HepG2 (cell line): ENCODE measurements around the gene DPP7. TPM values are rescaled to one million over a fixed set of nuclear protein-coding genes. Genes with fewer than 3 reads are reported as not detected.

Experiments used
- ATM ChIP-seq: fragments of 450-650 bp; IDR thresholded peaks from 2 replicates; pipeline ENCODE4 v1.7.1; 2017; ENCODE audit warnings: mild to moderate bottlenecking, borderline replicate concordance
- CBX1 ChIP-seq: IDR thresholded peaks from one replicate; pipeline ENCODE4 v1.6.1; 2016; ENCODE audit warnings: antibody characterized with exemption, low read depth
- HNF1A ChIP-seq, 2 experiments: sonication (generic) in 1 of 2; formaldehyde crosslinking in 1 of 2; IDR thresholded peaks; 2 replicates each; pipeline versions ENCODE4 v1.4.0 to v1.6.1; 2016 to 2020; ENCODE audit warnings: borderline replicate concordance in 1 of 2, low read depth in 1 of 2, mild to moderate bottlenecking in 1 of 2, missing genetic modification reagents in 1 of 2
- MNT ChIP-seq: fragments of 450-650 bp; IDR thresholded peaks from 2 replicates; pipeline ENCODE4 v1.6.1; 2016
- NPAS2 ChIP-seq: sonication (generic); formaldehyde crosslinking; IDR thresholded peaks from 2 replicates; pipeline ENCODE4 v1.8.0; 2022; ENCODE audit warnings: mild to moderate bottlenecking, missing genetic modification reagents, borderline replicate concordance
- RERE ChIP-seq: IDR thresholded peaks from 2 replicates; pipeline ENCODE4 v1.6.1; 2016; ENCODE audit warnings: low read depth, missing genetic modification reagents, missing compliant biosample characterization
- USF2 ChIP-seq, 2 experiments: sonication (generic) in 1 of 2; formaldehyde crosslinking in 1 of 2; IDR thresholded peaks; 2 replicates each; pipeline versions ENCODE4 v1.5.1 to v1.6.1; 2011 to 2020; ENCODE audit warnings: borderline replicate concordance in 1 of 2, low read depth in 1 of 2, low read length in 1 of 2, mild to moderate bottlenecking in 1 of 2, missing genetic modification reagents in 1 of 2, moderate library complexity in 1 of 2
- ZNF101 ChIP-seq: sonication (generic); formaldehyde crosslinking; IDR thresholded peaks from 2 replicates; pipeline ENCODE4 v1.4.0; 2020; ENCODE audit warnings: mild to moderate bottlenecking, low read depth, missing genetic modification reagents, borderline replicate concordance
- ZNF232 ChIP-seq: sonication (generic); formaldehyde crosslinking; IDR thresholded peaks from 2 replicates; pipeline ENCODE4 v1.4.0; 2020; ENCODE audit warnings: missing genetic modification reagents, borderline replicate concordance
- ZNF34 ChIP-seq: sonication (generic); formaldehyde crosslinking; IDR thresholded peaks from 2 replicates; pipeline ENCODE4 v1.4.0; 2020; ENCODE audit warnings: mild to moderate bottlenecking, missing genetic modification reagents, borderline replicate concordance
- ZNF552 ChIP-seq: sonication (generic); formaldehyde crosslinking; IDR thresholded peaks from 2 replicates; pipeline ENCODE4 v1.9.0; 2022; ENCODE audit warnings: missing genetic modification reagents, mild to moderate bottlenecking, borderline replicate concordance
- ZNF713 ChIP-seq: sonication (generic); formaldehyde crosslinking; IDR thresholded peaks from 2 replicates; pipeline ENCODE4 v1.4.0; 2020; ENCODE audit warnings: mild to moderate bottlenecking, missing genetic modification reagents
- ZNF761 ChIP-seq: sonication (generic); formaldehyde crosslinking; conservative IDR thresholded peaks from 2 replicates; pipeline ENCODE4 v1.4.0; 2020; ENCODE audit warnings: mild to moderate bottlenecking, missing genetic modification reagents
- ZNF841 ChIP-seq: sonication (generic); formaldehyde crosslinking; IDR thresholded peaks from 2 replicates; pipeline ENCODE4 v1.8.1; 2023; ENCODE audit warnings: missing genetic modification reagents, borderline replicate concordance
- polyA plus RNA-seq, 8 experiments: library from polyadenylated mRNA; depleted of rRNA in 3 of 8; stranded (reverse) in 7 of 8; unstranded in 1 of 8; fragments of >200 nt; fragmentation: Illumina TruSeq in 4 of 8; extraction: Trizol in 4 of 8; gene quantifications; 2 replicates each; pipeline versions ENCODE4 v1.2.1 to v1.2.3, GENCODE V29; 2011 to 2016; ENCODE audit warnings: low read depth in 4 of 8, missing spikeins in 1 of 8, mixed read lengths in 1 of 8; ENCODE audit not compliant: insufficient read depth in 1 of 8
- total RNA-seq, 5 experiments: library from RNA; depleted of rRNA; stranded (reverse); fragments of >200 nt; fragmentation: Illumina TruSeq; extraction: Trizol; gene quantifications; 2 replicates each; pipeline ENCODE4 v1.2.3, GENCODE V29; 2016; ENCODE audit warnings: low read depth in 1 of 5

DPP7 gene
- total and polyA plus RNA-seq, 2 of the 13 experiments (the other 11 are each of a cell fraction or from before 2014, with no cell fraction given): 1.2 to 4.5 TPM

- TF ChIP-seq HNF1A (IDR thresholded peaks at IDR 0.05; ENCODE audit: low read depth) (no peak), HNF1A (CRISPR knock-in tag; IDR thresholded peaks at IDR 0.05; ENCODE audit: borderline replicate concordance) (no peak; the same call in 1 of the 2 replicates), ZNF713 (CRISPR knock-in tag) (no peak), ZNF841 (CRISPR knock-in tag) (no peak; the same call in 1 of the 2 replicates), NPAS2 (CRISPR knock-in tag) (no peak), ATM (no peak), ZNF34 (CRISPR knock-in tag) (no peak), RERE (CRISPR knock-in tag) (no peak), ZNF552 (CRISPR knock-in tag) (no peak), MNT (no peak), USF2 (IDR thresholded peaks at IDR 0.05; ENCODE audit: low read depth, low read length) (no peak), USF2 (CRISPR knock-in tag; IDR thresholded peaks at IDR 0.05; ENCODE audit: borderline replicate concordance) (no peak), CBX1 (no peak), ZNF761 (CRISPR knock-in tag) (0 out of 2 replicates have a peak, but pooled peaks have one; percentile 23), ZNF232 (CRISPR knock-in tag) (no peak; the same call in 1 of the 2 replicates), ZNF101 (CRISPR knock-in tag) (no peak)
These were observed 44.2 kb downstream of the DPP7 start, which contains the start of gene SAPCD2 (continued) for GRCh38 chr9:137070201-137070905.
